GM12864 (cell line): Measurements from ENCODE around the gene OTOF.

Experiments used
- DNase-seq: peaks from one replicate; pipeline ENCODE4 v3.0.0-alpha.2; 2011; ENCODE audit warnings: low read depth
- H3K4me3 ChIP-seq: 2 replicates; pipeline ENCODE4 v1.5.1; 2011; ENCODE audit warnings: mild to moderate bottlenecking, low read depth, low read length, control low read depth
- CTCF ChIP-seq: IDR thresholded peaks from 2 replicates; pipeline ENCODE4 v1.5.1; 2011; ENCODE audit warnings: low read depth, mild to moderate bottlenecking, moderate library complexity, low read length, control low read depth, inconsistent platforms; ENCODE audit errors: missing control alignments

Gene OTOF

GRCh38 chr2:26521054-26521912 is 43.4 kb upstream of the OTOF start:
- no peak for DNase-seq
- H3K4me3 ChIP-seq: no peak overlapping the region
- TF ChIP-seq CTCF: peak; percentile 49

GRCh38 chr2:26520148-26520449 is 42.2 kb upstream of the OTOF start:
- H3K4me3 ChIP-seq: no peak overlapping the region
- DNase-seq: no peak
- no peak for TF ChIP-seq CTCF

GRCh38 chr2:26519396-26520147 is 41.6 kb upstream of the OTOF start:
- no peak for TF ChIP-seq CTCF
- no peak overlapping the region for H3K4me3 ChIP-seq
- no peak for DNase-seq

GRCh38 chr2:26516781-26517180 is 38.9 kb upstream of the OTOF start:
- TF ChIP-seq CTCF: no peak
- no peak overlapping the region for H3K4me3 ChIP-seq
- no peak for DNase-seq

GRCh38 chr2:26516246-26516645 is 38.3 kb upstream of the OTOF start:
- no peak overlapping the region for H3K4me3 ChIP-seq
- no peak for TF ChIP-seq CTCF
- no peak for DNase-seq

- no peak for TF ChIP-seq CTCF
- no peak overlapping the region for H3K4me3 ChIP-seq
- DNase-seq: no peak
Observed at GRCh38 chr2:26515771-26516170, 37.8 kb upstream of the OTOF start.
